Smooth muscle cell (in vitro differentiated cells): Measurements from ENCODE around the gene C1orf21. TPM values are rescaled to one million over a fixed set of nuclear protein-coding genes. Genes with fewer than 3 reads are reported as not detected.

ENCODE experiments used
- DNase-seq: peaks from one replicate; lab custom pipeline; 2025; ENCODE audit not compliant: unreplicated experiment; lab: John Stamatoyannopoulos, UW
- H2AFZ ChIP-seq: fragments of 200-600 bp; sonication (generic); 2 replicates; pipeline ENCODE4 v1.6.0; 2016; ENCODE audit warnings: antibody characterized with exemption, low read depth, mild to moderate bottlenecking
- H3F3A ChIP-seq: fragments of 200-600 bp; sonication (generic); 2 replicates; pipeline ENCODE4 v1.6.0; 2017; ENCODE audit warnings: antibody characterized with exemption, low read depth
- H3K27ac ChIP-seq: fragments of 200-600 bp; sonication (generic); 2 replicates; pipeline ENCODE4 v1.5.1; 2016; ENCODE audit warnings: low read depth, mild to moderate bottlenecking
- H3K27me3 ChIP-seq: fragments of 200-600 bp; sonication (generic); 2 replicates; pipeline ENCODE4 v1.6.1; 2016; ENCODE audit warnings: low read depth, mild to moderate bottlenecking
- H3K36me3 ChIP-seq: fragments of 200-600 bp; sonication (generic); 2 replicates; pipeline ENCODE4 v1.5.1; 2016; ENCODE audit warnings: low read depth
- H3K4me1 ChIP-seq: fragments of 200-600 bp; sonication (generic); 2 replicates; pipeline ENCODE4 v1.5.1; 2016; ENCODE audit warnings: low read depth
- H3K4me2 ChIP-seq: fragments of 200-600 bp; sonication (generic); 2 replicates; pipeline ENCODE4 v1.6.0; 2016; ENCODE audit warnings: mild to moderate bottlenecking
- H3K4me3 ChIP-seq: fragments of 200-600 bp; sonication (generic); 2 replicates; pipeline ENCODE4 v1.5.1; 2016; ENCODE audit warnings: mild to moderate bottlenecking
- H3K79me2 ChIP-seq: fragments of 200-600 bp; sonication (generic); 2 replicates; pipeline ENCODE4 v1.6.0; 2016; ENCODE audit warnings: low read depth, mild to moderate bottlenecking
- H3K9ac ChIP-seq: fragments of 200-600 bp; sonication (generic); 2 replicates; pipeline ENCODE4 v1.6.0; 2016; ENCODE audit warnings: low read depth
- H3K9me3 ChIP-seq: fragments of 200-600 bp; sonication (generic); replicated peaks from 2 replicates; pipeline ENCODE4 v1.5.1; 2016; ENCODE audit warnings: low read depth
- H4K20me1 ChIP-seq: fragments of 200-600 bp; sonication (generic); 2 replicates; pipeline ENCODE4 v1.6.0; 2016; ENCODE audit warnings: low read depth
- WGBS: methylation state at CpG from one replicate; pipeline ENCODE4 v1.1.7; 2016; ENCODE audit warnings: low lambda C conversion rate; 5-methylcytosine and 5-hydroxymethylcytosine counted together
- polyA plus RNA-seq: library from polyadenylated mRNA; unstranded; fragments of >200 nt; fragmentation: Nextera tagmentation; extraction: Ambion mirVana; gene quantifications from 2 replicates; pipeline ENCODE4 v1.2.1, GENCODE V29; 2016
- total RNA-seq: library from RNA; depleted of rRNA; stranded (reverse); fragments of >200 nt; gene quantifications from 2 replicates; pipeline ENCODE4 v1.2.3, GENCODE V29; 2014
- TF ChIP-seq, protein P1 (sequence below): fragments of 200-600 bp; sonication (generic); IDR thresholded peaks from 2 replicates; pipeline ENCODE4 v1.5.1; 2017; ENCODE audit warnings: borderline replicate concordance, mild to moderate bottlenecking, antibody characterized with exemption; ENCODE audit not compliant: insufficient read depth, poor library complexity, severe bottlenecking

Gene C1orf21
- total and polyA plus RNA-seq, 2 experiments from 2014 or later = 24.2 to 39.4 TPM

DNA sequence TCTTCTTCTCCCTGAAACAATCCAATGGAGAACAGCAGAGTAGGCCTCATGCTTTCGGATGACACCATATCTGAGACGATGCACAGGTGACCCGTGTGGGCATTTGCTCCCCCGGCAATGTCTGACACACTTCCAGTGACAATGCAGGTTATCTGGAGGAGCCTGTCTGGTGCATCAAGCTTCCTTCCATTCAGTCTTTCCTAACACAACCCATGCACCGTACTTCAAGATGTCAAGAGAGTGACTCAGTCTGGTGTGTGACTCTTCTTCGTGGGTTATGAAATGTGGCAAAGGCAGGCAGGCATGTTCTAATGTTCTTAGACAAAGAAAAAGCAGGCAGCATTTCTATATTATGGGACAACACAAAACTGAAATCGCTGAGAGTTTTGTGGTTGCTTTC is 208.8 kb downstream of the C1orf21 start:
- H3K4me3 ChIP-seq = no peak overlapping the region
- no peaks in the 10 kb centered on the region for H3K79me2 ChIP-seq
- H3K9me3 ChIP-seq = no peaks in the 10 kb centered on the region
- WGBS = 33% methylated on average over 7 of the region's 7 CpGs
- H3K4me2 ChIP-seq = peak overlapping the region; percentile 24
- H3K4me1 ChIP-seq = peaks cover 2% of the 10 kb centered on the region
- TF ChIP-seq, protein P1, sequence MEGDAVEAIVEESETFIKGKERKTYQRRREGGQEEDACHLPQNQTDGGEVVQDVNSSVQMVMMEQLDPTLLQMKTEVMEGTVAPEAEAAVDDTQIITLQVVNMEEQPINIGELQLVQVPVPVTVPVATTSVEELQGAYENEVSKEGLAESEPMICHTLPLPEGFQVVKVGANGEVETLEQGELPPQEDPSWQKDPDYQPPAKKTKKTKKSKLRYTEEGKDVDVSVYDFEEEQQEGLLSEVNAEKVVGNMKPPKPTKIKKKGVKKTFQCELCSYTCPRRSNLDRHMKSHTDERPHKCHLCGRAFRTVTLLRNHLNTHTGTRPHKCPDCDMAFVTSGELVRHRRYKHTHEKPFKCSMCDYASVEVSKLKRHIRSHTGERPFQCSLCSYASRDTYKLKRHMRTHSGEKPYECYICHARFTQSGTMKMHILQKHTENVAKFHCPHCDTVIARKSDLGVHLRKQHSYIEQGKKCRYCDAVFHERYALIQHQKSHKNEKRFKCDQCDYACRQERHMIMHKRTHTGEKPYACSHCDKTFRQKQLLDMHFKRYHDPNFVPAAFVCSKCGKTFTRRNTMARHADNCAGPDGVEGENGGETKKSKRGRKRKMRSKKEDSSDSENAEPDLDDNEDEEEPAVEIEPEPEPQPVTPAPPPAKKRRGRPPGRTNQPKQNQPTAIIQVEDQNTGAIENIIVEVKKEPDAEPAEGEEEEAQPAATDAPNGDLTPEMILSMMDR = no peak
- no peaks in the 10 kb centered on the region for H3F3A ChIP-seq
- H3K27me3 ChIP-seq = no peaks in the 10 kb centered on the region
- no peaks in the 10 kb centered on the region for H3K36me3 ChIP-seq
- H3K27ac ChIP-seq = peak overlapping the region; percentile 81
- no peak overlapping the region for H2AFZ ChIP-seq
- no peak for DNase-seq
- H3K9ac ChIP-seq = peak overlapping the region; percentile 47
- H4K20me1 ChIP-seq = no peaks in the 10 kb centered on the region

DNA sequence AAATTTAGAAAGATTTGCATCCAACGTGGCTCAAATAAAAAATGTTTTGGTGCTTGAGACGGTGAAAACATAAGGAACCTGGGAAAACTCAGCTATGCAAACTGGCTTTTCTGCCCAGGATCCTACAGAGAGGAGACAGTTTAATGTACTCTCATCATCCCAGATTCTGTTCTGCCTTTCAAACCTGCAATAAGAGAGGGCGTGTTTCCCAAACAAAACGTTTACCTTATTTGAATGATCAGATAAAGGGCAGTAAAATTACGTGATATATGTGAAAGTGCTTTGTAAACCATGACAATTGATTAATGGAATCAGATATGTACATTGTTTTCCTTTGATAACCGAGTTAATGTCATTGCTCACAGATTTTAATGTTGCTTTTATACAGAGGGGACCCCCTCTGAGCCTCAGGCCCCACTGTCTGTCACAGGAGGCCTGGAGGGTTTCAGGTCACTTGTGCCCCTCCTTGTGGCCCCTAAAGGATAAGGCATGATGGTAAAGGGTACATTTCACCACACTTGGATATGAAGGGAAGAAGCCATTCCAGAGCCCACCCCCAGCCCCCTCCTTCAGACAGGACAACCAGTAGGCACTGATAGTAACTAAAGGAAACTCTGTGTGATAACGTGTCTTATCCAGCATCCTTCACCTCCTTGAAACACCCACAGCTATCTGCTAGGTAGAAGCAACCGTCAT is 210.3 kb downstream of the C1orf21 start:
- H3K4me2 ChIP-seq = peak overlapping the region; percentile 46
- WGBS = 74% methylated on average over 8 of the region's 8 CpGs
- peaks cover 2% of the 10 kb centered on the region for H3K4me1 ChIP-seq
- TF ChIP-seq, protein P1 = no peak
- H3K27ac ChIP-seq = peak overlapping the region; percentile 81
- H3F3A ChIP-seq = no peaks in the 10 kb centered on the region
- no peak overlapping the region for H2AFZ ChIP-seq
- no peaks in the 10 kb centered on the region for H3K79me2 ChIP-seq
- H3K9ac ChIP-seq = no peak overlapping the region
- no peak for DNase-seq
- no peaks in the 10 kb centered on the region for H3K27me3 ChIP-seq
- no peak overlapping the region for H3K4me3 ChIP-seq
- no peaks in the 10 kb centered on the region for H3K9me3 ChIP-seq
- no peaks in the 10 kb centered on the region for H4K20me1 ChIP-seq
- H3K36me3 ChIP-seq = no peaks in the 10 kb centered on the region

DNA sequence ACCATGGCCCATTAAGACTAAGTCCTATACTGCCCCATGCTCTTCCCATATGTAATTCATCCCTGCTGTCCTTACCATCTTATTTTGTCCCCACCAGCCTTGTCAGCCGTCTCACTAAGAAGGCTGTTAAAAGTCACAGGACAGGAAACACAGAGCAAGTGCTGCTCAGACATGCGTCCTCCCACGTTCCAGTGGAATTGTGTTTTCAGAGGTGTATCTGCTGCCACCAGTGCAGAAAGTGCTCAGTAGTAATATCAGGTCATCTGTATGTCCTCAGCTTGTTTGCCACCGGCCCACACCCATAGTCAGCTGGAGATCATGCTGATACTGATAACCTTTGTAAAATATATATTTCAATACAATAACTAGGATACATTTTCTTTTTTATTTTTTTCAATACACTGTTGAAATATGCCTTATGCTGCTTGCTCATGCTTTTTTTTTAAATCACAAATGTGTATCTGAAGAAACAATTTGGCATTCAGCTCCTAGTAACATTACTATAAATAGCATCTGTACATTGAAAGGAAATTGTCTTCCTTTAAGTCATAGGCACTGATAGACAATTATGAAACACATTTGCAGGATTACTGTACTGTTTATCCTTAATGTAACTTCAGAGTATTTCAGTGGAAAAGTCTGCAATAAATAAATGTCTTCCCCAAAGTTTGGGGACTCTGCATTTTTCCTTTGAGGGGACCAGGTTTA is 211.0 kb downstream of the C1orf21 start:
- H3K27me3 ChIP-seq = no peaks in the 10 kb centered on the region
- H3K79me2 ChIP-seq = no peaks in the 10 kb centered on the region
- peak overlapping the region; percentile 81 for H3K27ac ChIP-seq
- no peaks in the 10 kb centered on the region for H3K36me3 ChIP-seq
- WGBS = 50% methylated on average over 4 of the region's 4 CpGs
- no peak overlapping the region for H2AFZ ChIP-seq
- peaks cover 2% of the 10 kb centered on the region for H3K4me1 ChIP-seq
- H3K4me2 ChIP-seq = peak overlapping the region; percentile 46
- H4K20me1 ChIP-seq = no peaks in the 10 kb centered on the region
- TF ChIP-seq, protein P1 = no peak
- H3F3A ChIP-seq = no peaks in the 10 kb centered on the region
- no peak overlapping the region for H3K4me3 ChIP-seq
- DNase-seq = no peak
- no peak overlapping the region for H3K9ac ChIP-seq
- H3K9me3 ChIP-seq = no peaks in the 10 kb centered on the region
